ENCODE data around the gene AGAP1. TPM values are rescaled to one million over a fixed set of nuclear protein-coding genes. Genes with fewer than 3 reads are reported as not detected.

The AGAP1 gene
- total and polyA plus RNA-seq, 10 donors, result 1.1 to 26.6 (median 11.3) TPM

DNA sequence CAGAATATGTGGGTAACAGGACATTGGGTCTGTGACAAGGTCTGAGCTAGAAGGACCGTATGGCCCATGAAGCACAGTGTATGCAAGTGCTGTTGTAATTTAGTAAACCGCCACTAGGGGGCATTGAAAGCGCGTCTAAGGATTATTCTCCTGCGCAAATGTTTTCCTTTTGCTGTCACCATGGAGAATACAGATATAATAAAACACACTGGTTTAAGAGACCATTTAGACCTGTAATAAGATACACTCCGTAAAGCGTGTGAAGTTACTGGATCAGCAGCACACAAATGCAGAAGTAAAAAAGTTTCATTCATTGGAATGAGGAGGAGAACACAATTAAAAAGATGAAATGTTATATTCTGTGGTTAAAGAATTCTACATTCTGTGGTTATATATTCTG is 272.4 kb downstream of the AGAP1 start:
- intact Hi-C loops (cut with DNase I; ENCODE audit: low total_unique reads), result no loop called here
- TF ChIP-seq POLR2A (IDR thresholded peaks at IDR 0.05) (no peak), POLR2AphosphoS5 (IDR thresholded peaks at IDR 0.05) (no peak)
- TF ChIP-seq, protein P1, sequence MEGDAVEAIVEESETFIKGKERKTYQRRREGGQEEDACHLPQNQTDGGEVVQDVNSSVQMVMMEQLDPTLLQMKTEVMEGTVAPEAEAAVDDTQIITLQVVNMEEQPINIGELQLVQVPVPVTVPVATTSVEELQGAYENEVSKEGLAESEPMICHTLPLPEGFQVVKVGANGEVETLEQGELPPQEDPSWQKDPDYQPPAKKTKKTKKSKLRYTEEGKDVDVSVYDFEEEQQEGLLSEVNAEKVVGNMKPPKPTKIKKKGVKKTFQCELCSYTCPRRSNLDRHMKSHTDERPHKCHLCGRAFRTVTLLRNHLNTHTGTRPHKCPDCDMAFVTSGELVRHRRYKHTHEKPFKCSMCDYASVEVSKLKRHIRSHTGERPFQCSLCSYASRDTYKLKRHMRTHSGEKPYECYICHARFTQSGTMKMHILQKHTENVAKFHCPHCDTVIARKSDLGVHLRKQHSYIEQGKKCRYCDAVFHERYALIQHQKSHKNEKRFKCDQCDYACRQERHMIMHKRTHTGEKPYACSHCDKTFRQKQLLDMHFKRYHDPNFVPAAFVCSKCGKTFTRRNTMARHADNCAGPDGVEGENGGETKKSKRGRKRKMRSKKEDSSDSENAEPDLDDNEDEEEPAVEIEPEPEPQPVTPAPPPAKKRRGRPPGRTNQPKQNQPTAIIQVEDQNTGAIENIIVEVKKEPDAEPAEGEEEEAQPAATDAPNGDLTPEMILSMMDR (IDR thresholded peaks at IDR 0.05 in 8 of 11, conservative IDR thresholded peaks at IDR 0.05 in 3 of 11), result peak; percentile 65 to 92 (median 85)
- H3K4me3 ChIP-seq, result no peak overlapping the region
- DNase-seq, result no peak
- H3K27ac ChIP-seq, result no peak overlapping the region
- 4 to 8% (median 6%) methylated on average over 7 of the region's 7 CpGs for WGBS, 5 donors
- H3K27me3 ChIP-seq (replicated peaks in 1 of 7), result no peaks in the 10 kb centered on the region
- peaks cover 0 to 3% (median 0%) of the 10 kb centered on the region in 6 donors for H3K4me1 ChIP-seq
- H3K36me3 ChIP-seq, result peaks cover 0 to 6% (median 0%) of the 10 kb centered on the region in 6 donors
- H3K9me3 ChIP-seq, result no peaks in the 10 kb centered on the region

DNA sequence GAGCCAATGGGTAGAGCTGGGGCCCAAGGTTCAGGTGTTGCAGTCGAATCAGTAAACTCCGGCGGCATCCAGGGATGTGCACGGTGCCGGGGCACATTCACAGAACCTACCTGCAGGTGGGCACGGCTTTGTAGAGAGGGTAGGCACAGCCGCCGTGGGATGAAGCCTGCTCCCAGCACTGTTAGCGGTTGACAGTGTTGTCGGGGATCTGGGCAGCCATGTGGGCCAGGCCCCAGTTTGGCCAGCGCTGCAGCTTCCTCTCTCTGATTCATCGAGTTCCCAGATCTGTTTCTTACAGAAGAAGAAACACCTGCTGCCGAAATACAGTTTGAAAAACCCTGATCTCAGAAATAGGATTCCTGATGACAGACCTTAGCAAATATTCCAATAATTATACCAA is 274.8 kb downstream of the AGAP1 start:
- Histone ChIP-seq H3K27ac (no peak overlapping the region), H3K27me3 (replicated peaks in 1 of 7) (no peaks in the 10 kb centered on the region), H3K36me3 (peaks cover 0 to 6% (median 0%) of the 10 kb centered on the region in 6 donors), H3K4me1 (peaks cover 0 to 3% (median 0%) of the 10 kb centered on the region in 6 donors), H3K4me3 (no peak overlapping the region), H3K9me3 (no peaks in the 10 kb centered on the region)
- intact Hi-C loops (cut with DNase I; ENCODE audit: low total_unique reads), result no loop called here
- WGBS, 5 donors, result 88 to 95% (median 92%) methylated on average over 13 of the region's 13 CpGs
- no peak for TF ChIP-seq POLR2AphosphoS5 (IDR thresholded peaks at IDR 0.05)
- TF ChIP-seq POLR2A (IDR thresholded peaks at IDR 0.05), result no peak
- TF ChIP-seq, protein P1 (IDR thresholded peaks at IDR 0.05 in 8 of 11, conservative IDR thresholded peaks at IDR 0.05 in 3 of 11), result no peak
- DNase-seq, result no peak

DNA sequence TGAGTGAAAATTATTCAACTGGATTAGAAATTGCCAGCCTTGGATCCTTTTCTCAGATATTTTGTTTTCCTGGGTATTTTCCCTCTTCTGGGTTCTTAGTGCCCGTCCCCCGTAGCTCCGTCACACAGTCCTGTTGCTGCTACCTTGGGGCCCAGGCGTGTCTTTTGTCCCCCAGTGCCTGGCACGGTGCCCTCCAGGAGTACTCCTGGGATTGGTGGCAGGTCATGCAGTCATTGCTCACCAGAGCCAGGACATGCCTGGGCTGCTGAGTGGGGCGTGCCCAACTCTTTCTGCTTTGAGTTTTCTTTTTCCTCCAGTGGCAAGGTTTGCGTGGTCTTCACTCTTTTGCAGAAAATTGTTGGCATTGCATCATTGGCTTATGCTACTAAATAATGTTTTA is 275.2 kb downstream of the AGAP1 start:
- Histone ChIP-seq H3K9me3 (no peaks in the 10 kb centered on the region), H3K4me3 (no peak overlapping the region), H3K4me1 (peaks cover 0 to 3% (median 0%) of the 10 kb centered on the region in 6 donors), H3K27ac (no peak overlapping the region), H3K27me3 (replicated peaks in 1 of 7) (no peaks in the 10 kb centered on the region), H3K36me3 (peaks cover 0 to 3% (median 0%) of the 10 kb centered on the region in 6 donors)
- intact Hi-C loops (cut with DNase I; ENCODE audit: low total_unique reads), result no loop called here
- no peak for TF ChIP-seq POLR2AphosphoS5 (IDR thresholded peaks at IDR 0.05)
- TF ChIP-seq POLR2A (IDR thresholded peaks at IDR 0.05), result no peak
- TF ChIP-seq, protein P1 (IDR thresholded peaks at IDR 0.05 in 8 of 11, conservative IDR thresholded peaks at IDR 0.05 in 3 of 11), result no peak
- 90 to 96% (median 92%) methylated on average over 7 of the region's 7 CpGs for WGBS, 5 donors
- no peak for DNase-seq

DNA sequence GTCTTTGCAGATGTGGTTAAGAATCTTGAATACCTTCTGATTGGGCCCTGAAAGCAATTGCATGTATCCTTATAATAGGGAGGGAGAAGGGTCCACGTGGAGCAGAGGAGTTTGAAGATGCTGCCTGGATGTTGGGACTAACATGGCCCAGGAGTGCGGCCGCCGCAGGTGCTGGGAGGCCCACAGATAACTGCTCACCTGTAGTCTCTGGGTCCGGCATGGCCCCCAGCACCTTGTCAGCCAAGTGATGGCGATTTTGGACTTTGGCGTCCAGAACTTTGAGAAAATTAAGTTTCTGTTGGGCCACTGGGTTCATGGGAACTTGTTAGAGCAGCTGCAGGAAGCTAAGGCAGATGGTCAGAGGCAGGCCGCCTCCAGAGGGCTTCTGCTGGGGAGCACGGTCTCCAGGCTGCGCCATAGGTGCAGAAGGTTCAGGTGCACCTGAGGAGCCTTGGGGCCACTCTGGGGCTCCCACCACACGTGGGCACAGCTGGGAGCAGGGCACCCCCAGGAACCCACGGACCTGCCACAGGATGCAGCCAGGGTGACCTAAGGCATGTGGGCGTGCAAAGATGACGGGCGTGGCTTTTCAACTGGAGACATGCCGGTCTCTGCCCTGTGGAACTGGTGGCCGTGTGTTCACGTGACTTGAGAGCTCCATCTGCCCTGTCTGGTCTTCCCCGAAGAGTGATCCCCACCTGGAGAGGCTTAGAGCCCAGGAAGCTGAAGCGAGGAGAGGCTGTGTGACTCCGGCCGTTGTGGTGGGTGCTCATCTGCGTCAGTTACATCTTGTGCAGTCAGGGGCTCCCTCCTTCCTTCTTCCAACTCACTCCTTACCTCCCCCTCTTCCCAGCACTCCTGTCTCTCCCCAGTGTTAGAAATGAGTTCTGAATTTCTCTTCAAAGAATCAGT is 277.3 kb downstream of the AGAP1 start:
- Histone ChIP-seq H3K36me3 (no peaks in the 10 kb centered on the region), H3K27me3 (replicated peaks in 1 of 7) (no peaks in the 10 kb centered on the region), H3K4me3 (no peak overlapping the region), H3K9me3 (no peaks in the 10 kb centered on the region), H3K27ac (no peak overlapping the region), H3K4me1 (peaks cover 0 to 3% (median 0%) of the 10 kb centered on the region in 6 donors)
- no peak for DNase-seq
- TF ChIP-seq, protein P1 (IDR thresholded peaks at IDR 0.05 in 8 of 11, conservative IDR thresholded peaks at IDR 0.05 in 3 of 11), result no peak
- TF ChIP-seq POLR2A (IDR thresholded peaks at IDR 0.05), result no peak
- no peak for TF ChIP-seq POLR2AphosphoS5 (IDR thresholded peaks at IDR 0.05)
- 84 to 92% (median 87%) methylated on average over 18 to 23 of the region's 23 CpGs for WGBS, 5 donors
- intact Hi-C loops (cut with DNase I; ENCODE audit: low total_unique reads), result loop anchor here (10.0 kb wide), 1 partner anchor 414 kb away; no protein-coding TSS in a partner anchor

Measured in spleen (tissue), 11 donors.